ENCODE data around the gene NXNL1. TPM values are rescaled to one million over a fixed set of nuclear protein-coding genes. Genes with fewer than 3 reads are reported as not detected.
A peak's percentile ranks its signal among the peaks of the same experiment; 100 is the strongest.

The NXNL1 gene
- total and polyA plus RNA-seq, 9 of the 15 experiments (the other 6 are each of a cell fraction or from before 2014, with no cell fraction given): not detected

- no TSS peak for BruUV-seq (replicated peaks)
- peaks cover 16% of the 10 kb centered on the region for H3K79me2 ChIP-seq (ENCODE audit: control insufficient read depth, insufficient read depth, low read length)
- no peak for TF ChIP-seq SMARCB1 (IDR thresholded peaks at IDR 0.05; ENCODE audit: insufficient read length, low read depth)
- TF ChIP-seq SRSF3 (IDR thresholded peaks at IDR 0.05; ENCODE audit: insufficient read depth, low read length): no peak
- TF ChIP-seq MCM3 (IDR thresholded peaks at IDR 0.05): no peak
- no peak for TF ChIP-seq TAF15 (IDR thresholded peaks at IDR 0.05; ENCODE audit: low read depth, low read length)
- TF ChIP-seq KLF1 (tag; IDR thresholded peaks at IDR 0.05): no peak
- no peak for TF ChIP-seq ATF3 (IDR thresholded peaks at IDR 0.05)
- TF ChIP-seq ATF3 (CRISPR knock-in tag; conservative IDR thresholded peaks at IDR 0.05): no peak
- TF ChIP-seq ZNF140 (CRISPR knock-in tag; IDR thresholded peaks at IDR 0.05): no peak
- no peak for TF ChIP-seq THRB (CRISPR knock-in tag; conservative IDR thresholded peaks at IDR 0.05)
- TF ChIP-seq CHCHD3 (CRISPR knock-in tag; IDR thresholded peaks at IDR 0.05): no peak
- TF ChIP-seq MAX (CRISPR knock-in tag; IDR thresholded peaks at IDR 0.05): no peak
- TF ChIP-seq CHD1 (IDR thresholded peaks at IDR 0.05; ENCODE audit: low read length): no peak
- no peak for TF ChIP-seq POLR2AphosphoS5 (IDR thresholded peaks at IDR 0.05; ENCODE audit: control insufficient read depth, insufficient read depth, low read depth, low read length)
- FAIRE-seq (no peak), DNase-seq (ENCODE audit: extremely low read depth in 1 of 4, low spot score in 3 of 4) (no peak), ATAC-seq (no peak)
- H3K9me3 ChIP-seq (replicated peaks; ENCODE audit: control insufficient read depth, insufficient read depth, low read depth, low read length): no peaks in the 10 kb centered on the region
- no peaks in the 10 kb centered on the region for H4K20me1 ChIP-seq (replicated peaks; ENCODE audit: control insufficient read depth, insufficient read depth, low read length)
- no peak overlapping the region for H3K4me2 ChIP-seq (ENCODE audit: insufficient read depth, low read length)
- intact Hi-C loops (cut with micrococcal nuclease) (no loop called here), in situ Hi-C loops (cut with MboI) (no loop called here)
- WGBS (ENCODE audit: insufficient coverage, low coverage, missing lambda C conversion rate): 79% methylated on average over 10 of the region's 11 CpGs
- no peaks in the 10 kb centered on the region for H3K9me1 ChIP-seq (ENCODE audit: control insufficient read depth, insufficient read depth, low read length)
- H3K27me3 ChIP-seq (ENCODE audit: control insufficient read depth in 2 of 2, insufficient read depth in 2 of 2, low read length in 2 of 2): no peaks in the 10 kb centered on the region
- POLR2A ChIA-PET: interaction anchor here (0.8 kb wide), 1 partner anchor 10 kb away, joined by 3 read pairs; no protein-coding TSS in a partner anchor
- H3K4me3 ChIP-seq: no peak overlapping the region
- H3K36me3 ChIP-seq (ENCODE audit: control insufficient read depth, insufficient read depth, low read length): peaks cover 32% of the 10 kb centered on the region; the same call in 2 of the 3 replicates
- 0 out of 4 replicates have a peak overlapping the region, but pooled peaks of 1 of the 2 experiments have one; percentile 2 for H3K9ac ChIP-seq (ENCODE audit: insufficient read depth in 1 of 2, low read depth in 2 of 2, low read length in 2 of 2)
- H3K4me1 ChIP-seq (replicated peaks in 1 of 2; ENCODE audit: control insufficient read depth in 2 of 2, insufficient read depth in 2 of 2, low read length in 2 of 2): peaks cover 3 to 9% of the 10 kb centered on the region in 2 experiments; a peak in 4 of 5 replicates
- H2AFZ ChIP-seq (ENCODE audit: low read depth, low read length): no peak overlapping the region
- CTCF ChIA-PET (ENCODE audit: low intra/inter-chr PET ratio): no interaction called here
- no peak overlapping the region for H3K27ac ChIP-seq (ENCODE audit: extremely low read depth, low read depth, low read length)
Measured at GRCh38 chr19:17411801-17412200, 48.9 kb downstream of the NXNL1 start.
